EH (cell line): ENCODE results near the gene FCGBP.
"Not testable (repeated sequence)": the region's sequence is repeated elsewhere in the genome, so short reads cannot be mapped to it uniquely, and the experiment has no call there.

Source experiments
- DNase-seq: peaks from one replicate; pipeline ENCODE4 v3.0.0-alpha.2; 2015; ENCODE audit warnings: low read depth

Gene FCGBP

GRCh38 chr19:39890755-39891551 is 43.5 kb downstream of the FCGBP start:
- no peak for DNase-seq

DNA sequence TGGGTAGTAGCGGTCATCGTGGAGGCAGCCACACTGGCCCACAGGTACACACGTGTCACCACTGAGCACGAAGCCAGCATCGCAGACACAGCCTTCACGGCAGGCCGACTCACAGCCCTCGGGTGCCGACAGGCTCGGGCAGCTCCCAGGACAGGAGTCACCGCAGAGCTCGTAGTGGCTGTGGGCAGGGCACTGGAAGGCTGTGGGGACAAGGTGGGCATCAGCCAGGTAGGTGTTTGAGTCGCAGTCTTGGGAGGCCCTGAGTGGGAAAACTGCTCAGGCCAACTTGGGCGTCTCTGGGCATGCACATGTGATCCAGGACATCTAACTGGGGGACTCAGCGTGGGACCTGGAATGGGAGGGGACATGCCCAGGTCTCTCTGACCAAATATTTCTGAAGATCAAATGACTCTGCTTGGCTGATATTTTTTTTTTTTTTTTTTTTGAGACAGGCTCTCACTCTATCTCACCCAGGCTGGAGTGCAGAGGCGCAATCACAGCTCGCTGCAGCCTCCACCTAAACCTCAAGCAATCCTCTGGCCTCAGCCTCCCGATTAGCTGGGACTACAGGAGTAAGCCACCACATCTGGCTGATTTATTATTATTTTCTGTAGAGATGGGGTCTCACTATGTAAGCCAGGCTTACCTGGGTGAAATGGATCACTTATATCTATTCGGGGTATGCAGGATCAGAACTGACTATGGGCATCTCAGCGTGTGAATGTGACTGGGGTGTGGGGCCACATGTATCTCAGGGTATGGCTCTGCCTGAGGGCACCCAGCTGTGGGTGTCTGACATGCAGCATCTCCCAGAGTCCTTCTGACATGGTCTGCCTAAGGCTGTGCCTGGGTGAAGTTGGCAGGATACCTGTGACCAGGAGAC is 44.3 kb downstream of the FCGBP start:
- not testable (repeated sequence) for DNase-seq

DNA sequence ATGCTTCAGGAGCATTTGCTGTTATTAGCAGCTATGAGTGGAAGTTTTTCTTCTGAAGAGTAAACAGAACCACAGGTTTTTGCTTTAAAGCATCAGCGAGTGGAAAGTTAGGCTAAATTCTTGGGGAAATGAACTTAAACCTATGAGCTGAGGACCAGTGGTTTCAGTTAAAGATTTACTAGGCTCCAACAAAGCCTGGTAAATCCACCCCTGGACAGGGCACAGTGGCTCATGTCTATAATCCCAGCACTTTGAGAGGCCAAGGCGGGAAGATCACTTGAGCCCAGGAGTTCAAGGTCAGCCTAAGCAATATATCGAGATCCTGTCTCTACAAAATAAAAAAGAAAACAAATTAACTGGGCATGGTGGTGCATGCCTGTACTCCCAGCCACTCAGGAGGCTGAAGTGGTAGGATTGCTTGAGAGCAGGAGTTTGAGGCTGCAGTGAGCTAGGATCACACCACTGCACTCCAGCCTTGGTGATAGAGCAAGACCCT is 46.9 kb downstream of the FCGBP start:
- DNase-seq: not testable (repeated sequence)

DNA sequence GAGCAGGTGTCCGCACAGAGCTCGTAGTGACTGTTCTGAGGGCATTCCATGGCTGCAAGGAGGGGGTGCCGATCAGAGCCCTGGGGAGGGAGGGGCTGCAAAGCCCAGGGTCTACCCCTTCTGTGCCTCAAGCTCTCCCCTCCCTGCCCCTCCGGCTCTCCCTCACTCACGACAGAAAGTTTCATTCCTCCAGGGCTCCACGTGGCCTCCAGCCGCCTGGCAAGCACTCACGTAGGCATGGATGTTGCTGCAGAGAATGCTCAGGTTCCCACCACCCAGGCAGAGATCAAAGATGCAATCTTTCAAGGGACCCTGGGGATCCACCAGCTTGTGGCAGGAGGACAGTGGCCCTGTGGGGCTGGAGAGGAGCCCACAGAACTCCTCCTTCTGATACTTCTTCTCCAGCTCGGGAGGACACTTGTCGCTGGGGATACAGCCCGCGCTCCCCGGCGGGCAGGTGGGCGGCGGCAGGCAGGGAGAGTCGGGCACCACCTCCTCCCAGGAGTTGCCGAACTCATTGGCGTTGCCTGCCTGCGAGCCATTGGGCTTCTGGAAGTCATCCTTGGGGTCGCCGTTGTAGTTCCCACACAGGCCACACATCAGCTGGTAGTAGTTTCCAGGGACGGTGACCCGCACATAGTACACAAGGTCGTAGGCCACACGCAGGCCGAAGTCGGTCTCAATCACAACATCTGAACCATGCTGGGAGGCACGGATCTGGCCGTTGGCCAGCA is 48.4 kb downstream of the FCGBP start:
- DNase-seq: not testable (repeated sequence)

DNA sequence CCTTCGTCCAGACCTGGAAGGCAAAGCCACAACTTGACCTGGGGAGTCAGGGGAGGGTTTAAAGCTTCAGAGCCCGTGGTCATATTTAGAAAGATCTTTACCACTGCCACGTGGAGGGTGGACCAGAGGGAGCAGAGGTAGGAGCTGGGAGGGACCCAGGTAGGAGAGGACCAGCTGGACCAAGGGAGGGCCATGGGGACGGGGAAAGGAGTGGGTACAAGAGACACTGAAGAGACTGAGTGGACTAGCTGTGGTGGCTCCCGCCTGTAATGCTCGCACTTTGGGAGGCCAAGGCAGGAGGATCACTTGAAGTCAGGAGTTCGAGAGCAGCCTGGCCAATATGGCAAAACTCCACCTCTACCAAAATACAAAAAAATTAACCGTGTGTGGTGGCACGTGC is 49.7 kb downstream of the FCGBP start:
- DNase-seq: not testable (repeated sequence)
